ENCODE data around the gene UGT3A1. TPM values are rescaled to one million over a fixed set of nuclear protein-coding genes. Genes with fewer than 3 reads are reported as not detected.

UGT3A1 gene
- total and polyA plus RNA-seq, 2 donors (not counting 3 experiments of a cell fraction or from before 2014, with no cell fraction given), result not detected

- no peaks in the 10 kb centered on the region for H3K4me1 ChIP-seq (ENCODE audit: control insufficient read depth, extremely low read depth, insufficient read depth, low read length)
- no peaks in the 10 kb centered on the region for H3K79me2 ChIP-seq (ENCODE audit: control insufficient read depth, insufficient read depth, low read length)
- no peak for DNase-seq (ENCODE audit: low read depth, low spot score)
- no peak for FAIRE-seq
- no peak overlapping the region for H3K27ac ChIP-seq (ENCODE audit: insufficient read depth, low read depth, low read length)
- H3K9me3 ChIP-seq (replicated peaks; ENCODE audit: control insufficient read depth, insufficient read depth, low read length), result no peaks in the 10 kb centered on the region
- intact Hi-C loops (cut with micrococcal nuclease), result no loop called here
- TF ChIP-seq POLR2A (IDR thresholded peaks at IDR 0.05; ENCODE audit: low read depth, low read length) (no peak), POLR2AphosphoS5 (IDR thresholded peaks at IDR 0.05; ENCODE audit: insufficient read depth, low read depth, low read length) (no peak), GATA2 (IDR thresholded peaks at IDR 0.05; ENCODE audit: insufficient read depth, insufficient read length, low read depth, low read length) (no peak), MYC (IDR thresholded peaks at IDR 0.05; ENCODE audit: low read depth, low read length) (no peak), JUN (IDR thresholded peaks at IDR 0.05; ENCODE audit: borderline replicate concordance, insufficient read depth, insufficient read length, low read depth) (no peak)
- TF ChIP-seq, protein P1, sequence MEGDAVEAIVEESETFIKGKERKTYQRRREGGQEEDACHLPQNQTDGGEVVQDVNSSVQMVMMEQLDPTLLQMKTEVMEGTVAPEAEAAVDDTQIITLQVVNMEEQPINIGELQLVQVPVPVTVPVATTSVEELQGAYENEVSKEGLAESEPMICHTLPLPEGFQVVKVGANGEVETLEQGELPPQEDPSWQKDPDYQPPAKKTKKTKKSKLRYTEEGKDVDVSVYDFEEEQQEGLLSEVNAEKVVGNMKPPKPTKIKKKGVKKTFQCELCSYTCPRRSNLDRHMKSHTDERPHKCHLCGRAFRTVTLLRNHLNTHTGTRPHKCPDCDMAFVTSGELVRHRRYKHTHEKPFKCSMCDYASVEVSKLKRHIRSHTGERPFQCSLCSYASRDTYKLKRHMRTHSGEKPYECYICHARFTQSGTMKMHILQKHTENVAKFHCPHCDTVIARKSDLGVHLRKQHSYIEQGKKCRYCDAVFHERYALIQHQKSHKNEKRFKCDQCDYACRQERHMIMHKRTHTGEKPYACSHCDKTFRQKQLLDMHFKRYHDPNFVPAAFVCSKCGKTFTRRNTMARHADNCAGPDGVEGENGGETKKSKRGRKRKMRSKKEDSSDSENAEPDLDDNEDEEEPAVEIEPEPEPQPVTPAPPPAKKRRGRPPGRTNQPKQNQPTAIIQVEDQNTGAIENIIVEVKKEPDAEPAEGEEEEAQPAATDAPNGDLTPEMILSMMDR (IDR thresholded peaks at IDR 0.05; ENCODE audit: extremely low read depth in 1 of 2, insufficient read depth in 1 of 2, low read depth in 1 of 2, low read length in 2 of 2), result no peak
- TF ChIP-seq, protein P2, sequence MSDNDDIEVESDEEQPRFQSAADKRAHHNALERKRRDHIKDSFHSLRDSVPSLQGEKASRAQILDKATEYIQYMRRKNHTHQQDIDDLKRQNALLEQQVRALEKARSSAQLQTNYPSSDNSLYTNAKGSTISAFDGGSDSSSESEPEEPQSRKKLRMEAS (IDR thresholded peaks at IDR 0.05; ENCODE audit: insufficient read depth, insufficient read length), result no peak
- no TSS peak for BruUV-seq (replicated peaks)
- H3K27me3 ChIP-seq (ENCODE audit: control insufficient read depth in 2 of 2, insufficient read depth in 2 of 2, low read length in 2 of 2), result no peaks in the 10 kb centered on the region
- ChIA-PET CTCF (interaction anchor here (1.1 kb wide), 1 partner anchor 382 kb away, joined by 3 read pairs; no protein-coding TSS in a partner anchor), POLR2A (no interaction called here)
- H3K4me2 ChIP-seq (ENCODE audit: insufficient read depth, low read length), result no peak overlapping the region
- H2AFZ ChIP-seq (ENCODE audit: low read depth, low read length), result no peak overlapping the region
- H3K4me3 ChIP-seq (replicated peaks in 1 of 3; ENCODE audit: insufficient read depth in 1 of 3, low read depth in 1 of 3, low read length in 3 of 3), result no peak overlapping the region
- H3K9ac ChIP-seq (replicated peaks; ENCODE audit: extremely low read depth, insufficient read depth, low read length), result no peak overlapping the region
- dilution Hi-C loops (cut with MboI; ENCODE audit: extremely low pct_ligation_motif_present, low sequenced_read_pairs), result no loop called here
- no peaks in the 10 kb centered on the region for H3K36me3 ChIP-seq (ENCODE audit: control insufficient read depth in 2 of 2, extremely low read depth in 1 of 2, insufficient read depth in 2 of 2, low read length in 2 of 2)
- no peaks in the 10 kb centered on the region for H3K9me1 ChIP-seq (replicated peaks; ENCODE audit: control insufficient read depth, extremely low read depth, insufficient read depth, low read length)
- no peaks in the 10 kb centered on the region for H4K20me1 ChIP-seq (replicated peaks; ENCODE audit: control insufficient read depth, extremely low read depth, insufficient read depth, low read length)
These were observed 41.9 kb upstream of the UGT3A1 start for GRCh38 chr5:36033047-36033446.

Data from endothelial cell of umbilical vein (primary cell).